Motor neuron (in vitro differentiated cells): Measurements from ENCODE around the gene KLRC2. TPM values are rescaled to one million over a fixed set of nuclear protein-coding genes. Genes with fewer than 3 reads are reported as not detected.
"Not testable (repeated sequence)": the region's sequence is repeated elsewhere in the genome, so short reads cannot be mapped to it uniquely, and the experiment has no call there.

ENCODE experiments used
- ATAC-seq, 8 experiments: fragments of 200-7000 bp; cut with Tn5 transposase; replicated peaks in 6 of 8; 2 replicates each; pipeline ENCODE4 v1.8.0; 2021; ENCODE audit warnings: mild to moderate bottlenecking in 8 of 8, moderate library complexity in 8 of 8
- H3K27ac ChIP-seq, 2 donors: fragments of 250-450 bp; sonication (Bioruptor Pico); 2 replicates each; pipeline ENCODE4 v1.9.0; 2021; ENCODE audit warnings: antibody characterized with exemption in 2 of 2, mild to moderate bottlenecking in 2 of 2, moderate library complexity in 1 of 2
- H3K4me1 ChIP-seq, 2 donors: fragments of 250-450 bp; sonication (Bioruptor Pico); replicated peaks in 1 of 2; 2 replicates each; pipeline ENCODE4 v1.6.1; 2021; ENCODE audit warnings: antibody characterized with exemption in 2 of 2, mild to moderate bottlenecking in 2 of 2, moderate library complexity in 1 of 2
- H3K4me3 ChIP-seq, 5 donors: fragments of 250-450 bp; sonication (Bioruptor Pico); 2 replicates each; pipeline ENCODE4 v1.9.0; 2021; ENCODE audit warnings: antibody characterized with exemption in 5 of 5, mild to moderate bottlenecking in 5 of 5, moderate library complexity in 4 of 5
- WGBS, 10 experiments: fragments of 450-650 bp; shearing (Covaris generic); methylation state at CpG; one replicate each; pipeline ENCODE4 v1.0.0; 2022; 5-methylcytosine and 5-hydroxymethylcytosine counted together
- in situ Hi-C, 9 experiments: fragments of 400-800 bp; cut with MboI; loops; one replicate each; pipeline ENCODE4 v1.15.0; 2021; ENCODE audit warnings: low sequenced_read_pairs in 9 of 9, low pct_unique_long_range_greater_than_20kb in 2 of 9; ENCODE audit not compliant: unreplicated experiment in 9 of 9
- total RNA-seq, 8 experiments: library from RNA; unstranded; fragments of 300-600 nt; gene quantifications; 2 replicates each; pipeline versions ENCODE4 v1.2.3 to v1.2.4, GENCODE V29; 2022

Gene KLRC2
- total RNA-seq, 8 experiments from 2014 or later = 5.6 TPM; not detected in 7

DNA sequence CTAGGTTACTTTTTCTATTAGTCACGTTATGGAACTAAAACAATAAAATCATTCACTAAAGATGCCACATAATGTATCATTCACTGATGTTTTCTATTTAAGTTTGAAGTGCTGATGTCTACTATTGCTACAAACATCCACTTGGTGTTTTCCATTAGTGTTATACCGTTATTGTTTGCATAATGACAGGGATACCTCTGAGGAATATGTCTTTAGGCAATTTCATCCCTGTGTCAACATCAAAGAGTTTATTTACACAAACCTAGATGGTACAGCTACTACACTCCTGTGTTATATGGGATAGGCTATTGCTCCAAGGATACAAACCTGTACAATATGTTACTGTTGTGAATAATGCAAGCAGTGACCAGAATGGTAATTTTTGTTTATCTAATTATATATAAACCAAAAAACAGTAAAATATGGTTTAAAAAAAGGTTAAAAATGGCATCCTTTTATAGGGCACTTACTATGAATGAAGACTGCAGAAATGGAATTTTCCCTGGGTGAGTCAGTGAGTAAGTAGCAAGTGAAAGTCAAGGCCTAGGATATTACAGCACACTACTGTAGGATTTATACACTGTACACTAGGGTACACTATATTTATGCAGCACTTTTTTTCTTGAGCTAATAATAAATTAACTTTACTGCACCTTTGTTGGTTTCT is 3.9 kb upstream of the KLRC2 start:
- H3K4me3 ChIP-seq, H3K4me1 ChIP-seq, H3K27ac ChIP-seq, in situ Hi-C loops: not testable (repeated sequence)
- peak in 2 of 8 experiments; percentile 44 to 56 for ATAC-seq
- WGBS, 10 experiments = no CpG with 5 or more reads among the region's 2 CpGs

DNA sequence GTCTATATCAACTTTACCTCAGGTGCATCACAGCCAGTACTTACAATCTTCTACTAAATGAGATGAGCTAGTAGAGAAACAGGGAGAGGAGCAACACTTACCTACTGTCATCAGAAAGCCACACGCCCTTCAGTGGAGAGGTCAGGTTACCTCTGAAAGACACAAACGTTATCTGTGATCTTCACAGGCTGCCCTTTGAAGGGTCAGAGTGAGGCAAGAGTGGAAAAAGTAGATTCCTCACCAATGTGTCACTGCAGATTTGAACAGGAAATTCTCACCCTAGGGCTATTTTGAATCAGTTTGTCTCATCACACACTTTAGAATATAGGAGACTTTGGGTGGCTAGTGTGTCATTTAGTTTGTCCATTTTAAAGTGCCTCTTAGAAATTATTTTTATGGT is 1.8 kb upstream of the KLRC2 start:
- WGBS, 10 experiments = no CpG with 5 or more reads among the region's 2 CpGs
- peak in 2 of 8 experiments; percentile 52 to 60 for ATAC-seq

GRCh38 chr12:10430623-10431022 is 5.2 kb downstream of the KLRC2 start:
- H3K4me1 ChIP-seq, H3K27ac ChIP-seq, H3K4me3 ChIP-seq, ATAC-seq, in situ Hi-C loops: not testable (repeated sequence)
- 69 to 100% (median 90%) methylated on average over 1 to 4 of the region's 4 CpGs; no CpG with 5 or more reads in 5 of the 10 experiments for WGBS, 10 experiments

More for the DNA sequence above, 1.8 kb upstream of the KLRC2 start:
- H3K4me1 ChIP-seq, H3K27ac ChIP-seq, in situ Hi-C loops, H3K4me3 ChIP-seq: not testable (repeated sequence)

DNA sequence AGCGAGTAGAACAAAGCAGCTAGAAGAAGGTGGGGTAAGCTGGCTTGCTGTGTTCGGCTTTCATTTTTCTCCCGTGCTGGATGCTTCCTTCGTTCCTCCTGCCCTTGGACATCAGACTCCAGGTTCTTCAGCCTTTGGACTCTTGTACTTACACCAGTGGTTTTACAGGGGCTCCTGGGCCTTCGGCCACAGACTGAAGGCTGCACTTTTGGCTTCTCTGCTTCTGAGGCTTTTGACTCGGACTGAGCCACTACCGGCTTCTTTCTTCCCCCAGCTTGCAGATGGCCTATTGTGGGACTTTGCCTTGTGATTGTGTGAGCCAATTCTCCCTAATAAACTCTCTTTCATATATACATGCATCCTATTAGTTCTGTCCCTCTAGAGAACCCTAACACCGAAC is 9.9 kb downstream of the KLRC2 start:
- H3K4me1 ChIP-seq, in situ Hi-C loops, ATAC-seq, H3K27ac ChIP-seq, H3K4me3 ChIP-seq: not testable (repeated sequence)
- WGBS, 10 experiments = 80 to 93% (median 83%) methylated on average over 1 to 4 of the region's 8 CpGs; no CpG with 5 or more reads in 2 of the 10 experiments

GRCh38 chr12:10424260-10424899 is 11.4 kb downstream of the KLRC2 start:
- ATAC-seq = peak in 4 of 8 experiments; percentile 52 to 77 (median 62)
- in situ Hi-C loops, H3K4me3 ChIP-seq, H3K4me1 ChIP-seq, H3K27ac ChIP-seq: not testable (repeated sequence)
- WGBS, 10 experiments = no CpG with 5 or more reads among the region's 1 CpG

GRCh38 chr12:10422159-10422558 is 13.7 kb downstream of the KLRC2 start:
- H3K4me3 ChIP-seq, in situ Hi-C loops, H3K27ac ChIP-seq, H3K4me1 ChIP-seq: not testable (repeated sequence)
- no CpG with 5 or more reads among the region's 3 CpGs for WGBS, 10 experiments
- ATAC-seq = peak in 2 of 8 experiments; percentile 64 to 78

DNA sequence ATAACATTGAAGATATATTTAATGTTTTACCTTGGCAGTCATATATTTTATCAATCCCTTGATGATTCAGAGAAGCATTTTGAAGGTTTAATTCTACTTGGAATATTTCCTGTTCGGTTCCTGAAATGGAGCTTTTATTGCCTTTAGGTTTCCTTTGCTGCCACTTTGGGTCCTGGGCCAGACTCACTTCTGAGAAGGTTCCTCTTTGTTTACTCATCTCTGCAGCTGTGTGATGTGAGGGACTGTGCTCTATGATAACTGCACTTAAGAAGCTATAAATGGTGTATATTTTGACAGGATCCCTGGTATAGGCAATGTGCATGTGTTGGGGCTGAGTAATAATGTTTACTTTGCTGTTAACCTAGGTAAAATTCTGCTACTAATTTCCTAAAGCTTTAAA is 15.5 kb downstream of the KLRC2 start, which contains the start of gene KLRC3:
Gene KLRC3 (minus strand): TSS at position 262 of the 400 bp plus-strand sequence. CDS start 45 bp downstream, at position 217.
- ATAC-seq = peak in 1 of 8 experiments; percentile 47
- 86% methylated on average over 1 of the region's 1 CpG; no CpG with 5 or more reads in 9 of the 10 experiments for WGBS, 10 experiments
- H3K27ac ChIP-seq, in situ Hi-C loops, H3K4me1 ChIP-seq, H3K4me3 ChIP-seq: not testable (repeated sequence)

- in situ Hi-C loops = no loop called here
- Histone ChIP-seq H3K27ac (no peak within 1 kb of the TSS), H3K4me1 (no peaks in the 10 kb centered on the region), H3K4me3 (no peak within 1 kb of the TSS)
- peak in 1 of 8 experiments; percentile 41 for ATAC-seq
- 0 to 91% (median 0%) methylated on average over 1 of the region's 1 CpG; no CpG with 5 or more reads in 3 of the 10 experiments for WGBS, 10 experiments
Measured at GRCh38 chr12:10409392-10409791, 26.4 kb downstream of the KLRC2 start, which contains the start of gene KLRC4. KLRC4 (minus strand) TSS chr12:10409757; CDS start chr12:10409575, 182 bp downstream.

- H3K4me3 ChIP-seq = no peak overlapping the region
- 54 to 100% (median 80%) methylated on average over 1 to 3 of the region's 3 CpGs; no CpG with 5 or more reads in 3 of the 10 experiments for WGBS, 10 experiments
- in situ Hi-C loops = no loop called here
- H3K27ac ChIP-seq = no peak overlapping the region
- H3K4me1 ChIP-seq = no peaks in the 10 kb centered on the region
- no peak for ATAC-seq
Measured at GRCh38 chr12:10408842-10409241, 27.0 kb downstream of the KLRC2 start.

- no peak for ATAC-seq
- H3K27ac ChIP-seq = no peak overlapping the region
- WGBS, 10 experiments = 50 to 80% (median 78%) methylated on average over 1 to 4 of the region's 4 CpGs; no CpG with 5 or more reads in 6 of the 10 experiments
- in situ Hi-C loops = no loop called here
- H3K4me1 ChIP-seq = no peaks in the 10 kb centered on the region
- H3K4me3 ChIP-seq = no peak overlapping the region
Measured at GRCh38 chr12:10406725-10407124, 29.1 kb downstream of the KLRC2 start.

DNA sequence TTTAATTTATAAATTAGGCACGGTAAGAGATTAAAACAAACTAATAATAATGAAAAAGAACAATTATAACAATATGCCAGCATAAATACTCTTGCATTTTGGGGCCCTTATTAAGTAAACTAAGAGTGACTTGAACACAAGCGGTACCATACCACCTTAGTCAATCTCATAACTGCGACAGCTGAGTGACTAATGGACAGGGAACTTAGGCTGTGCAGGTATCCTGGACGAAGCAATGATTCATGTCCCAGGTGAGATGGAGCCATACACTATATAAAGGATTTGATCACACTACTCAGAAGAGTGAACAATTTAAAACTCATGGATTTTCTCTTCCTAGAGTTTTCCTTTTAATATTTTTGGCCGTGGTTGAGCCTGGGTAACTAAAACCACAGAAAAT is 30.5 kb downstream of the KLRC2 start:
- WGBS, 10 experiments = 65 to 100% (median 88%) methylated on average over 1 to 5 of the region's 5 CpGs
- Histone ChIP-seq H3K4me3 (no peak overlapping the region), H3K27ac (no peak overlapping the region), H3K4me1 (no peaks in the 10 kb centered on the region)
- in situ Hi-C loops = no loop called here
- no peak for ATAC-seq

GRCh38 chr12:10404798-10405197 is 31.0 kb downstream of the KLRC2 start:
- in situ Hi-C loops = no loop called here
- Histone ChIP-seq H3K4me3 (no peak overlapping the region), H3K27ac (no peak overlapping the region), H3K4me1 (no peaks in the 10 kb centered on the region)
- ATAC-seq = no peak

DNA sequence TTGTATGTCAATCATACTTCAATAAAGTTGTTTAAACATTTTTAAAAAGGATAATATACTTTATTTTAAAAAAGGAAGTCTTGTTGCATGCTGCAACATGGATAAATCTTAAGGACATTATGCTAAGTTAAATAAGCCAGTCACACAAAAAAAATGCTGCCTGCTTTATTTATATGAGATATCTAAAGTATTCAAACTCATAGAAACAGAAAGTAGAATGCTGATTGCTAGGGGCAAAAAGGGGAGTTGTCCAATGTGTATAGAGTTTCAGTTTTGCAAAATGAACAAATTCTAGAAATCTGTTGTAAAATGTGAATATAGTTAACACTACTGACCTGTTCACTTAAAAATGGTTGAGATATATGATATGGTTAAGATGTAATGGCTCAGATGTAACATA is 35.0 kb downstream of the KLRC2 start:
- H3K4me3 ChIP-seq = no peak overlapping the region
- in situ Hi-C loops = no loop called here
- no peaks in the 10 kb centered on the region for H3K4me1 ChIP-seq
- no peak overlapping the region for H3K27ac ChIP-seq
- ATAC-seq = peak in 2 of 8 experiments; percentile 73 to 89
